ENCODE results near the gene TMA7B.

TMA7B gene

DNA sequence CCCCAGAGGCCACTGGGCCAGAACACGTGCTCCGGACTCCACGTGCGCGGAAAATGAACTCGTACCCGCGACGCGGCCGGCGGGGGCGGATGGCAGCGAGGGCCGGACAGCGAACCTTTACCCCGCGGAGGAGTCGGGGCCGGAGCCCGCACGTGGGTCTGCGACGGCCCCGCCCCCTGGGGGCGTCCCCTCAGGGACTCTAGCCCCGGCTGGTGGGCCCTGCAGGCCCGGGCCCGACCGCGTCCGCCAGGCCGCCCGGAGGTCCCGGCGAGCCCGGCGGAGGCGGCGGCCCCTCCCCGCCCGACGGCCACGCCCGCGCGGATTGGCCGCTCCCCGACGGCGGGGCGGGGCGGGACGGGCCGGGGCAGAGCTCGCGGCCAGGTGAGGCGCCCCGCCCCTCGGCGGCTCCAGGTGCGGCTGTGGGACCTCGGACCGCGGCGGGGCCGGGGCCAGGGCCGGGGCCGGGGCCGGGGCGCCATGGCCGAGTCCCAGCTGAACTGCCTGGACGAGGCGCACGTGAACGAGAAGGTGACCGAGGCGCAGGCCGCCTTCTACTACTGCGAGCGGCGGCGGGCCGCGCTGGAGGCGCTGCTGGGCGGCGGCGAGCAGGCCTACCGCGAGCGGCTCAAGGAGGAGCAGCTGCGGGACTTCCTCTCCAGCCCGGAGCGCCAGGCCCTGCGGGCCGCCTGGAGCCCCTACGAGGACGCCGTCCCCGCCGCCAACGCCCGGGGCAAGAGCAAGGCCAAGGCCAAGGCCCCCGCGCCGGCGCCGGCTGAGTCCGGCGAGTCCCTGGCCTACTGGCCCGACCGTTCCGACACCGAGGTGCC lies 34.6 kb downstream of the TMA7B start, which contains the start of gene FAM83F:
Gene FAM83F, plus strand, starts transcription at position 389 of the 827 bp plus-strand sequence. Its CDS starts 89 bp downstream, at position 478.
- DNase-seq (ENCODE audit: low spot score): peak; percentile 72
- TF ChIP-seq, protein P1, sequence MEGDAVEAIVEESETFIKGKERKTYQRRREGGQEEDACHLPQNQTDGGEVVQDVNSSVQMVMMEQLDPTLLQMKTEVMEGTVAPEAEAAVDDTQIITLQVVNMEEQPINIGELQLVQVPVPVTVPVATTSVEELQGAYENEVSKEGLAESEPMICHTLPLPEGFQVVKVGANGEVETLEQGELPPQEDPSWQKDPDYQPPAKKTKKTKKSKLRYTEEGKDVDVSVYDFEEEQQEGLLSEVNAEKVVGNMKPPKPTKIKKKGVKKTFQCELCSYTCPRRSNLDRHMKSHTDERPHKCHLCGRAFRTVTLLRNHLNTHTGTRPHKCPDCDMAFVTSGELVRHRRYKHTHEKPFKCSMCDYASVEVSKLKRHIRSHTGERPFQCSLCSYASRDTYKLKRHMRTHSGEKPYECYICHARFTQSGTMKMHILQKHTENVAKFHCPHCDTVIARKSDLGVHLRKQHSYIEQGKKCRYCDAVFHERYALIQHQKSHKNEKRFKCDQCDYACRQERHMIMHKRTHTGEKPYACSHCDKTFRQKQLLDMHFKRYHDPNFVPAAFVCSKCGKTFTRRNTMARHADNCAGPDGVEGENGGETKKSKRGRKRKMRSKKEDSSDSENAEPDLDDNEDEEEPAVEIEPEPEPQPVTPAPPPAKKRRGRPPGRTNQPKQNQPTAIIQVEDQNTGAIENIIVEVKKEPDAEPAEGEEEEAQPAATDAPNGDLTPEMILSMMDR (IDR thresholded peaks at IDR 0.05; ENCODE audit: extremely low read depth, missing control alignments): no peak

DNA sequence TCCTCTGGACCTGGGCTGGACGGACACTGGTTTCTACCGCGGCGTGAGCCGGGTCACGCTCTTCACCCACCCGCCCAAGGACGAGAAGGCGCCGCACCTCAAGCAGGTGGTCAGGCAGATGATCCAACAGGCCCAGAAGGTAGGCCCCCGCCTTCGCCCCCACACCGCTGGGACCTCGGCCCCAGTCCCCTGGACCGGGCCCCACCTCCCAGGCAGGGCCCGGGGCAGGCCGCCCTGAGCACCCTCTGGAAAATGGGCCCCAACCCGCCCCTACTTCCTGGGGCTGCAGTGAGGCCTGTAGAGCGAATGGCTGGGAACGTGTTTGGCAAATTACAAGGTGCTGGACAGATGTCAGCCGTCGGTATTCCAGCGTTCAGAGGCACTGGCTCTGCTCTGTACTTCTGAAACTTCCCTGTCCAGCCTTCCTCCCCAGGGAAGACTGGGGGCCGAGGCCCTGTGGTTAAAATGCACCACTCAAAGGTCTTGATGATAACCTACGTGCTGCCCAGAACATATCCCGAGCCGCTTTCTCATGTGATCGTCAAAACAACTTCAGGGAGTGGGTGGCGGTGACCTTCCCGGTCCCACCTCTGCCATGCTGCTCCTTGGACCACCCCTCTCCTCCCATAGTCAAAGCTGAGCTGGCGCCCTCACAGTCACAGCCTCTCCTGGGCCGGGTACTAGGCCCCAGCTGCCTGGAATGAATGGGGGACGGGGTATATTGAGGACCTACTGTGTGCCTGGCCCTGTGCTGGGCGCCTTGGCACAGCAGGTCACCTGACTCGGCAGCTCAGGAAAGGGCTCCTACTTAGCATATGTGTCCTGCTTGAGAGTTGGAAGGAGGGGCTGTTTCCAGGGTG lies 35.4 kb downstream of the TMA7B start:
- DNase-seq (ENCODE audit: low spot score): no peak
- TF ChIP-seq, protein P1 (IDR thresholded peaks at IDR 0.05; ENCODE audit: extremely low read depth, missing control alignments): no peak

DNA sequence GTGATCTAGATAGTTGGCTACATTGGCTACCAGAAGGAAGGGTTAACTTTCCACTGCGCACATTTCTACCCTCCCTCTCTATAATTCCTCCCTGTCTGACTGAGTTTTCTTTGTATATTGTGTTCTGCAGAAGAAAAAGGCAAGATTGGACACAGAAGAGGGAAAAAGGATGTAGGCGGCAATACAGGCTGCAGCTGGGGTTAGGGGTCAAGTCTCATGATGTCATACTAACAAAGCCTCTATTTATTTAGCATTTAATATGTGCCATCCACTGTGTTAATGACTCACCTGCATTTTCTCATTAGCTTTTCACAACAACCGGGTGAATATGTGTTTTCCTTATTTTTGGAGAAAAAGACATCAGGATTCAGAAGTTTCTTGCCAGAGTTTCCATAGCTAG lies 36.5 kb downstream of the TMA7B start:
- TF ChIP-seq, protein P1 (IDR thresholded peaks at IDR 0.05; ENCODE audit: extremely low read depth, missing control alignments): no peak
- no peak for DNase-seq (ENCODE audit: low spot score)

DNA sequence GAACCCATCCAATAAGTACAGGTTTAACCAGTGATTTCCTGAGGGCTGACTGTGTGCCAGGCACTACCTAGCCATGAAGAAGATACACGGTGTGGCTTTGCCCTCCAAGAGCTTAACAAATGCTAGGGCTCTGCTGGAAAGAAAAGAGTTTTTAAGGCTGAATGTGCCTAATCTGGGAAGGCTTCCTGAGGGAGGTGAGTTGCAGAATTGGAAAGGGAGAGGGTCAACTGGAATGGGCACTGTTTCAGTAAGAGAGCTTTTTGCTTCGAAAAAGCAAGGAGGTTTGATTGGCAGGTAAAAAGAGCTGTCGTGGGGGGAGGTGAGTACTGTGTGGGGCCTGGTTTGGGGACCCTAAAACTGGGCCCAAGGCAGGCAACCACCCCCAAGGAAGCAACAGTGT lies 37.2 kb downstream of the TMA7B start:
- TF ChIP-seq, protein P1 (IDR thresholded peaks at IDR 0.05; ENCODE audit: extremely low read depth, missing control alignments): no peak
- no peak for DNase-seq (ENCODE audit: low spot score)

DNA sequence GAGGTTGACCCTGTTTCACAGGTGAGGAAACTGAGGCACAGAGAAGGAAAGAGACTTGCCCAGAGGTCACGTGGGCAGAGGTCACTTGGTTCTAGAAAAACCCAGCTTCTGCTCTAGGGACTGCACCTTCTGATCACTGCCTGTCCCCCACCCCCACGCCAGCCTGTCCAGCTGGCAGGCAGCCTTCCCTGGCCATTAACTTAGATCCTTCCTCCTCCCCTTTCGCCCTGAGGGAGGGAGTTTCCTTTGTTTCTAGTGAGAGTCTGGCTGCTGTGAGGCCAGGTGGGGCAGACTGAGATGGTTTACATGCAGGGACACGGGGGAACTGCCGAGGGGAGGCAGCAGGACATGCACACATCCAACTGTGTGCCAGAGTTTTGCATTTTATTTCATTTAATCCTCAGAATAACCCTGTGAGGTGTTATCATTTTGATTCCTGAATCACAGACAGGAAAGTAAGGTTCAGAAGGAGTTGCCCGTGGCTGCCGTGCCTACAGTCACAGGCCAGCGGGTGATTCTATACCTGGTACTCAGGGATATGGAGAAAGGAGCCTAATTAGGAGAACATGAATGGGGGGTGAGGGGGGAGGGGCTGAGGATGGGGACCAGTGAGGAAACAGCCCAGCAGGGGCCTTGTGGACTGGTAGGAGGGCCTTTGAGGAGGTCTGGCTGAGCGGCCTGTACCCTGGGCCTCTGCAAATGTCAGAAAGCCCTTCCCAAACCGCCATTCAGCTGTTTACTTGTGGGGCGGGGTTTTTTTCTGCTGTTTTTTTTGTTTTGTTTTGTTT lies 37.9 kb downstream of the TMA7B start:
- no peak for DNase-seq (ENCODE audit: low spot score)
- TF ChIP-seq, protein P1 (IDR thresholded peaks at IDR 0.05; ENCODE audit: extremely low read depth, missing control alignments): no peak

DNA sequence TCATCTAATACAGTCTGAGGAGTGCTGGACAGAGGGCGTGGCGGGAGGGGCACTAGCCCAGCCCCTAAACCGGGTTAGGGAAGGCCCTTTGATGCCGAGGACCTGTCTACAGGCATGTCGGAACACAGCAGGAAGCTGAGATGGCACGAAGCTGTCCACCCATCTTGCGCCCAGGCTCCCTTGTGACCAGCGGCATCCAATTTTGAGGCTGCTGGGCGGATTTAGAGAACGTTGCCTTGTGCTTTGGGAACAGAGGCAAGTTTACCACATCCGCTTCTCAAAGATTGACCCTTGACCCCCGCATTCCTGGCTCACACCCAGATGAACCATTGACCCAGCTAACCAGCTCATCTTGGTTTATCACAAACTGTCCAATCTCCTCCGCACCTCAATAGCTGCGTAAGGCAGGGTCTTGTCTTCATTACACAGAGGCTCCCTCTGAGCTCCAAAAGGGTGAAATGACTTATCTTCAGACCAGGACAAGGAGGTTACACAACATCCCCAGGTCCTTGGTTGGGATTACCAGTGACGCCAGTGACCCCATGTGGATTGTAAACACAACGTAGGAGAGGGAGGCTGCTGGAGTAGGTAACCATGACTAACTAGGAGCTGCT lies 39.1 kb downstream of the TMA7B start:
- TF ChIP-seq, protein P1 (IDR thresholded peaks at IDR 0.05; ENCODE audit: extremely low read depth, missing control alignments): no peak
- DNase-seq (ENCODE audit: low spot score): no peak

All from GM20000 (cell line).